Measurements from ENCODE around the gene TULP4. TPM values are rescaled to one million over a fixed set of nuclear protein-coding genes. Genes with fewer than 3 reads are reported as not detected.

TULP4 gene
- total RNA-seq, 1 experiment from 2014 or later: 64.6 TPM

- Histone ChIP-seq H4K5ac (ENCODE audit: insufficient read length, low read depth, low read length) (no peak overlapping the region), H3K9ac (ENCODE audit: extremely low read depth, insufficient read length, low read length) (no peak overlapping the region), H4K8ac (replicated peaks; ENCODE audit: insufficient read length, low read depth, low read length) (no peak overlapping the region), H2BK120ac (ENCODE audit: low read depth, low read length, poor library complexity, severe bottlenecking) (no peak overlapping the region), H3K23ac (ENCODE audit: insufficient read length, low read depth, low read length) (no peak overlapping the region), H3K4me2 (ENCODE audit: insufficient read depth, insufficient read length, low read length) (no peak overlapping the region), H2BK12ac (ENCODE audit: insufficient read length, low read depth, low read length) (no peak overlapping the region), H3K14ac (ENCODE audit: insufficient read depth, low read length) (no peak overlapping the region), H4K91ac (ENCODE audit: insufficient read length, low read depth, low read length) (no peak overlapping the region), H2BK20ac (ENCODE audit: low read depth, low read length, poor library complexity, severe bottlenecking) (no peak overlapping the region), H3K79me1 (ENCODE audit: insufficient read depth, low read depth, low read length, poor library complexity, severe bottlenecking) (no peaks in the 10 kb centered on the region), H3K23me2 (ENCODE audit: insufficient read length, low read depth, low read length, poor library complexity, severe bottlenecking) (no peaks in the 10 kb centered on the region), H3T11ph (ENCODE audit: low read length) (no peak overlapping the region), H3K9me3 (ENCODE audit: control insufficient read depth, low read depth, low read length) (no peaks in the 10 kb centered on the region), H2AK5ac (ENCODE audit: insufficient read length, low read length) (no peak overlapping the region), H3K4ac (ENCODE audit: low read depth, low read length) (no peak overlapping the region), H3K27ac (ENCODE audit: insufficient read length, low read depth, low read length) (no peak overlapping the region), H3K79me2 (ENCODE audit: insufficient read depth, low read length) (peaks cover 2% of the 10 kb centered on the region; the same call in 1 of the 2 replicates), H2BK5ac (ENCODE audit: insufficient read length, low read length) (no peak overlapping the region), H3K27me3 (ENCODE audit: insufficient read depth, low read length) (peaks cover 43% of the 10 kb centered on the region), H4K20me1 (ENCODE audit: control insufficient read depth, insufficient read depth, insufficient read length) (no peaks in the 10 kb centered on the region), H2BK15ac (ENCODE audit: low read depth, low read length) (no peak overlapping the region), H2AFZ (ENCODE audit: low read length) (no peak overlapping the region), H3K18ac (ENCODE audit: insufficient read length, low read depth, low read length) (no peak overlapping the region), H3K56ac (ENCODE audit: insufficient read length, low read depth, low read length) (no peak overlapping the region), H3K4me1 (ENCODE audit: insufficient read depth, low read length) (peaks cover 3% of the 10 kb centered on the region; the same call in 1 of the 2 replicates)
- Mint-ChIP-seq H3K36me3 (ENCODE audit: insufficient read depth in 1 of 3, low read depth in 3 of 3) (peaks cover 27 to 29% (median 28%) of the 10 kb centered on the region in 3 experiments), H3K4me3 (no peak overlapping the region), H3K9me3 (peaks cover 11 to 12% of the 10 kb centered on the region in 2 experiments), H3K27ac (no peak overlapping the region), H3K27me3 (ENCODE audit: low read depth) (peaks cover 56% of the 10 kb centered on the region), H3K4me1 (peaks cover 41 to 44% of the 10 kb centered on the region in 2 experiments)
- no peak for DNase-seq
- WGBS (ENCODE audit: extremely low coverage, insufficient read length, low lambda C conversion rate): no CpG with 5 or more reads among the region's 3 CpGs
- TF ChIP-seq CTCF (conservative IDR thresholded peaks at IDR 0.05): no peak
Observed at GRCh38 chr6:158471339-158471738, 159.1 kb downstream of the TULP4 start.

Data from H9 (cell line).